ENCODE results near the gene RAPGEF1.

GRCh38 chr9:131714821-131715220 lies 25.1 kb downstream of the RAPGEF1 start:
- TF ChIP-seq, protein P1, sequence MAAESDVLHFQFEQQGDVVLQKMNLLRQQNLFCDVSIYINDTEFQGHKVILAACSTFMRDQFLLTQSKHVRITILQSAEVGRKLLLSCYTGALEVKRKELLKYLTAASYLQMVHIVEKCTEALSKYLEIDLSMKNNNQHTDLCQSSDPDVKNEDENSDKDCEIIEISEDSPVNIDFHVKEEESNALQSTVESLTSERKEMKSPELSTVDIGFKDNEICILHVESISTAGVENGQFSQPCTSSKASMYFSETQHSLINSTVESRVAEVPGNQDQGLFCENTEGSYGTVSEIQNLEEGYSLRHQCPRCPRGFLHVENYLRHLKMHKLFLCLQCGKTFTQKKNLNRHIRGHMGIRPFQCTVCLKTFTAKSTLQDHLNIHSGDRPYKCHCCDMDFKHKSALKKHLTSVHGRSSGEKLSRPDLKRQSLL (tag by site-specific recombination; IDR thresholded peaks at IDR 0.05): no peak
- TF ChIP-seq CTCF (tag by site-specific recombination; IDR thresholded peaks at IDR 0.05): no peak
- no peak for TF ChIP-seq SP3 (tag by site-specific recombination; IDR thresholded peaks at IDR 0.05)
- no peak for TF ChIP-seq REST (tag by site-specific recombination; IDR thresholded peaks at IDR 0.05)
- no peak for TF ChIP-seq BCL6B (tag by site-specific recombination; IDR thresholded peaks at IDR 0.05)
- no peak for TF ChIP-seq ZSCAN30 (tag by site-specific recombination; IDR thresholded peaks at IDR 0.05)
- no peak for TF ChIP-seq ZNF629 (tag by site-specific recombination; IDR thresholded peaks at IDR 0.05)
- TF ChIP-seq ZNF514 (tag by site-specific recombination; IDR thresholded peaks at IDR 0.05): no peak
- TF ChIP-seq, protein P2, sequence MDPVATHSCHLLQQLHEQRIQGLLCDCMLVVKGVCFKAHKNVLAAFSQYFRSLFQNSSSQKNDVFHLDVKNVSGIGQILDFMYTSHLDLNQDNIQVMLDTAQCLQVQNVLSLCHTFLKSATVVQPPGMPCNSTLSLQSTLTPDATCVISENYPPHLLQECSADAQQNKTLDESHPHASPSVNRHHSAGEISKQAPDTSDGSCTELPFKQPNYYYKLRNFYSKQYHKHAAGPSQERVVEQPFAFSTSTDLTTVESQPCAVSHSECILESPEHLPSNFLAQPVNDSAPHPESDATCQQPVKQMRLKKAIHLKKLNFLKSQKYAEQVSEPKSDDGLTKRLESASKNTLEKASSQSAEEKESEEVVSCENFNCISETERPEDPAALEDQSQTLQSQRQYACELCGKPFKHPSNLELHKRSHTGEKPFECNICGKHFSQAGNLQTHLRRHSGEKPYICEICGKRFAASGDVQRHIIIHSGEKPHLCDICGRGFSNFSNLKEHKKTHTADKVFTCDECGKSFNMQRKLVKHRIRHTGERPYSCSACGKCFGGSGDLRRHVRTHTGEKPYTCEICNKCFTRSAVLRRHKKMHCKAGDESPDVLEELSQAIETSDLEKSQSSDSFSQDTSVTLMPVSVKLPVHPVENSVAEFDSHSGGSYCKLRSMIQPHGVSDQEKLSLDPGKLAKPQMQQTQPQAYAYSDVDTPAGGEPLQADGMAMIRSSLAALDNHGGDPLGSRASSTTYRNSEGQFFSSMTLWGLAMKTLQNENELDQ (tag by site-specific recombination; IDR thresholded peaks at IDR 0.05; ENCODE audit: low read depth): no peak
- TF ChIP-seq SALL2 (tag by site-specific recombination; IDR thresholded peaks at IDR 0.05; ENCODE audit: borderline replicate concordance): no peak
- TF ChIP-seq YY1 (tag by site-specific recombination; IDR thresholded peaks at IDR 0.05): no peak
